H1 (cell line): ENCODE data around the gene GLYR1. TPM values are rescaled to one million over a fixed set of nuclear protein-coding genes. Genes with fewer than 3 reads are reported as not detected.

Experiments used
- ASH2L ChIP-seq: fragments of 200-600, 300-600 bp; sonication (generic); IDR thresholded peaks from one replicate; pipeline ENCODE4 v1.7.1; 2017; ENCODE audit warnings: low read length
- ATF2 ChIP-seq: IDR thresholded peaks from 2 replicates; pipeline ENCODE4 v1.6.1; 2012; ENCODE audit warnings: low read length, inconsistent platforms
- BRCA1 ChIP-seq: IDR thresholded peaks from 2 replicates; pipeline ENCODE4 v1.6.1; 2012; ENCODE audit warnings: low read depth, low read length, improper control_type of control experiment
- FOSL1 ChIP-seq: IDR thresholded peaks from 2 replicates; pipeline ENCODE4 v1.6.1; 2011; ENCODE audit warnings: mild to moderate bottlenecking, low read depth, low read length, moderate library complexity; ENCODE audit not compliant: insufficient read depth
- HDAC2 ChIP-seq, 2 experiments: fragments of 300-600 bp in 1 of 2; sonication (generic) in 1 of 2; IDR thresholded peaks; 2 replicates each; pipeline ENCODE4 v1.6.1; 2011 to 2012; ENCODE audit warnings: low read depth in 2 of 2, low read length in 2 of 2, mild to moderate bottlenecking in 2 of 2, moderate library complexity in 2 of 2, borderline replicate concordance in 1 of 2, inconsistent platforms in 1 of 2
- YY1 ChIP-seq: IDR thresholded peaks from 2 replicates; pipeline ENCODE4 v1.6.1; 2011; ENCODE audit warnings: low read depth, mild to moderate bottlenecking, low read length
- ZNF274 ChIP-seq: IDR thresholded peaks from 2 replicates; pipeline ENCODE4 v1.7.0; 2012; ENCODE audit warnings: low read length, borderline replicate concordance; ENCODE audit errors: extremely low read depth
- polyA plus RNA-seq, 7 experiments: library from polyadenylated mRNA; depleted of rRNA in 3 of 7; stranded (reverse) in 5 of 7; unstranded in 2 of 7; fragments of >200 nt in 5 of 7; fragments of 200-250 nt in 2 of 7; gene quantifications; 1 replicate in 5 of 7; 2 replicates in 1 of 7; 4 replicates in 1 of 7; pipeline versions ENCODE4 v1.2.1 to v1.2.3, GENCODE V29; 2011 to 2013; ENCODE audit warnings: missing spikeins in 2 of 7, mixed read lengths in 2 of 7
- total RNA-seq: library from RNA; stranded (reverse); fragmentation: NEBNext Ultra II Directional; extraction: Animal tissue kit (Norgen Biotek cat#: 25700); gene quantifications from 2 replicates; pipeline ENCODE4 v1.2.1, GENCODE V29; 2021

GLYR1 gene
- total and polyA plus RNA-seq, 2 of the 8 experiments (the other 6 are each of a cell fraction or from before 2014, with no cell fraction given) = 50.2 to 115 TPM

- TF ChIP-seq ATF2 = no peak
- no peak for TF ChIP-seq HDAC2 (IDR thresholded peaks at IDR 0.05; ENCODE audit: borderline replicate concordance in 1 of 2, low read depth in 2 of 2, low read length in 2 of 2)
- TF ChIP-seq ZNF274 = no peak
- TF ChIP-seq YY1 = no peak
- TF ChIP-seq ASH2L = no peak
- no peak for TF ChIP-seq BRCA1
- no peak for TF ChIP-seq FOSL1
These were observed 44.8 kb upstream of the GLYR1 start (continued) for GRCh38 chr16:4891886-4892216.
